ENCODE data around the gene RYR3. TPM values are rescaled to one million over a fixed set of nuclear protein-coding genes. Genes with fewer than 3 reads are reported as not detected.

The RYR3 gene
- total and polyA plus RNA-seq, 2 of the 13 experiments (the other 11 are each of a cell fraction or from before 2014, with no cell fraction given), result not detected

- no peak overlapping the region for H2AFZ ChIP-seq (ENCODE audit: low read length)
- no peak overlapping the region for H3K9ac ChIP-seq (ENCODE audit: insufficient read depth, low read depth, low read length)
- TF ChIP-seq THRA (CRISPR knock-in tag; IDR thresholded peaks at IDR 0.05; ENCODE audit: borderline replicate concordance) (no peak), ZGPAT (CRISPR knock-in tag; IDR thresholded peaks at IDR 0.05) (no peak), DNMT1 (CRISPR knock-in tag; IDR thresholded peaks at IDR 0.05) (no peak), HDAC6 (IDR thresholded peaks at IDR 0.05; ENCODE audit: low read depth, low read length) (no peak), RARA (CRISPR knock-in tag; IDR thresholded peaks at IDR 0.05) (no peak), ZNF275 (CRISPR knock-in tag; IDR thresholded peaks at IDR 0.05; ENCODE audit: borderline replicate concordance) (no peak), ZNF562 (CRISPR knock-in tag; IDR thresholded peaks at IDR 0.05; ENCODE audit: borderline replicate concordance) (no peak), BCL6 (CRISPR knock-in tag; IDR thresholded peaks at IDR 0.05) (no peak)
- TF ChIP-seq, protein P1, sequence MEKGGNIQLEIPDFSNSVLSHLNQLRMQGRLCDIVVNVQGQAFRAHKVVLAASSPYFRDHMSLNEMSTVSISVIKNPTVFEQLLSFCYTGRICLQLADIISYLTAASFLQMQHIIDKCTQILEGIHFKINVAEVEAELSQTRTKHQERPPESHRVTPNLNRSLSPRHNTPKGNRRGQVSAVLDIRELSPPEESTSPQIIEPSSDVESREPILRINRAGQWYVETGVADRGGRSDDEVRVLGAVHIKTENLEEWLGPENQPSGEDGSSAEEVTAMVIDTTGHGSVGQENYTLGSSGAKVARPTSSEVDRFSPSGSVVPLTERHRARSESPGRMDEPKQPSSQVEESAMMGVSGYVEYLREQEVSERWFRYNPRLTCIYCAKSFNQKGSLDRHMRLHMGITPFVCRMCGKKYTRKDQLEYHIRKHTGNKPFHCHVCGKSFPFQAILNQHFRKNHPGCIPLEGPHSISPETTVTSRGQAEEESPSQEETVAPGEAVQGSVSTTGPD (CRISPR knock-in tag; IDR thresholded peaks at IDR 0.05), result no peak
- H3K36me3 ChIP-seq (replicated peaks in 1 of 2; ENCODE audit: control insufficient read depth in 1 of 2, insufficient read depth in 2 of 2, low read length in 2 of 2), result no peaks in the 10 kb centered on the region
- no peak overlapping the region for H3K4me3 ChIP-seq (replicated peaks in 1 of 3; ENCODE audit: insufficient read depth in 1 of 3, low read depth in 2 of 3, low read length in 3 of 3)
- POLR2A ChIA-PET, result no interaction called here
- no peak overlapping the region for H3K27ac ChIP-seq (ENCODE audit: extremely low read length, insufficient read depth, low read length)
- DNase-seq (ENCODE audit: low spot score) (no peak), FAIRE-seq (no peak), ATAC-seq (no peak)
- no peaks in the 10 kb centered on the region for H3K9me3 ChIP-seq (ENCODE audit: low read length)
- no TSS peak for BruUV-seq (replicated peaks)
- H3K27me3 ChIP-seq (ENCODE audit: control insufficient read depth in 1 of 2, insufficient read depth in 2 of 2, low read length in 2 of 2), result peaks cover 0 to 8% of the 10 kb centered on the region in 2 experiments; a peak in 2 of 5 replicates
- intact Hi-C loops (cut with micrococcal nuclease; ENCODE audit: unreplicated experiment) (no loop called here), in situ Hi-C loops (cut with HindIII; ENCODE audit: extremely low pct_ligation_motif_present, low pct_unique_long_range_greater_than_20kb) (no loop called here)
- no peak overlapping the region for H3K4me2 ChIP-seq (ENCODE audit: low read depth, low read length)
- H3K79me2 ChIP-seq (ENCODE audit: insufficient read depth, low read length), result no peaks in the 10 kb centered on the region
- H3K4me1 ChIP-seq (ENCODE audit: insufficient read depth, low read length), result no peaks in the 10 kb centered on the region
- 6% methylated on average over 5 of the region's 5 CpGs for WGBS (ENCODE audit: low lambda C conversion rate)
- no peaks in the 10 kb centered on the region for H4K20me1 ChIP-seq (ENCODE audit: insufficient read depth, low read length)
- CTCF ChIA-PET (ENCODE audit: low intra/inter-chr PET ratio, low total read pairs), result no interaction called here
Measured at GRCh38 chr15:33671456-33671855, 360.7 kb downstream of the RYR3 start.

Data from HepG2 (cell line).